ENCODE measurements around the gene ATAT1. TPM values are rescaled to one million over a fixed set of nuclear protein-coding genes. Genes with fewer than 3 reads are reported as not detected.
A peak's percentile ranks its signal among the peaks of the same experiment; 100 is the strongest.
"Not testable (repeated sequence)": the region's sequence is repeated elsewhere in the genome, so short reads cannot be mapped to it uniquely, and the experiment has no call there.

The ATAT1 gene
- total RNA-seq, 1 donor: 4.7 TPM

DNA sequence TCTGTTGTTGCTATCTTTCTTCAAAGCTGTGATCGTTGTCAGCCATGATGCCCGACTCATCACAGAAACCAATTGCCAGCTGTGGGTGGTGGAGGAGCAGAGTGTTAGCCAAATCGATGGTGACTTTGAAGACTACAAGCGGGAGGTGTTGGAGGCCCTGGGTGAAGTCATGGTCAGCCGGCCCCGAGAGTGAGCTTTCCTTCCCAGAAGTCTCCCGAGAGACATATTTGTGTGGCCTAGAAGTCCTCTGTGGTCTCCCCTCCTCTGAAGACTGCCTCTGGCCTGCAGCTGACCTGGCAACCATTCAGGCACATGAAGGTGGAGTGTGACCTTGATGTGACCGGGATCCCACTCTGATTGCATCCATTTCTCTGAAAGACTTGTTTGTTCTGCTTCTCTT, 36.2 kb upstream of the ATAT1 start:
- DNase-seq (ENCODE audit: insufficient read length, low spot score, missing footprints): no peak
- Histone ChIP-seq H3K36me3 (ENCODE audit: insufficient read depth, low read length) (peaks cover 83% of the 10 kb centered on the region), H4K20me1 (ENCODE audit: insufficient read depth, low read length) (peaks cover 13% of the 10 kb centered on the region), H2AFZ (ENCODE audit: low read length) (no peak overlapping the region), H3K27me3 (ENCODE audit: insufficient read depth, low read length) (no peaks in the 10 kb centered on the region), H3K4me3 (ENCODE audit: insufficient read depth, low read length) (no peak overlapping the region), H3K4me1 (ENCODE audit: insufficient read depth, low read length) (peaks cover 13% of the 10 kb centered on the region), H3K9me3 (ENCODE audit: low read depth, low read length) (no peaks in the 10 kb centered on the region), H3K4me2 (ENCODE audit: insufficient read depth, low read length) (no peak overlapping the region), H3K27ac (ENCODE audit: low read depth, low read length) (peak overlapping the region; percentile 65), H3K79me2 (ENCODE audit: insufficient read depth, low read length) (peaks cover 16% of the 10 kb centered on the region)
- no peak for TF ChIP-seq CTCF (IDR thresholded peaks at IDR 0.05; ENCODE audit: extremely low read depth, low read depth, low read length)

GRCh38 chr6:30591008-30591407, 35.7 kb upstream of the ATAT1 start:
- Histone ChIP-seq H3K4me2 (ENCODE audit: insufficient read depth, low read length) (no peak overlapping the region), H2AFZ (ENCODE audit: low read length) (no peak overlapping the region), H3K4me1 (ENCODE audit: insufficient read depth, low read length) (peaks cover 13% of the 10 kb centered on the region), H3K9me3 (ENCODE audit: low read depth, low read length) (no peaks in the 10 kb centered on the region), H3K27me3 (ENCODE audit: insufficient read depth, low read length) (no peaks in the 10 kb centered on the region), H3K27ac (ENCODE audit: low read depth, low read length) (peak overlapping the region; percentile 65), H3K79me2 (ENCODE audit: insufficient read depth, low read length) (peaks cover 16% of the 10 kb centered on the region), H3K4me3 (ENCODE audit: insufficient read depth, low read length) (no peak overlapping the region), H3K36me3 (ENCODE audit: insufficient read depth, low read length) (peaks cover 78% of the 10 kb centered on the region), H4K20me1 (ENCODE audit: insufficient read depth, low read length) (peaks cover 13% of the 10 kb centered on the region)
- no peak for TF ChIP-seq CTCF (IDR thresholded peaks at IDR 0.05; ENCODE audit: extremely low read depth, low read depth, low read length)
- DNase-seq (ENCODE audit: insufficient read length, low spot score, missing footprints): no peak

GRCh38 chr6:30592287-30592686, 34.4 kb upstream of the ATAT1 start:
- Histone ChIP-seq H2AFZ (ENCODE audit: low read length) (no peak overlapping the region), H3K27ac (ENCODE audit: low read depth, low read length) (no peak overlapping the region), H3K27me3 (ENCODE audit: insufficient read depth, low read length) (no peaks in the 10 kb centered on the region), H3K36me3 (ENCODE audit: insufficient read depth, low read length) (peaks cover 66% of the 10 kb centered on the region), H4K20me1 (ENCODE audit: insufficient read depth, low read length) (peaks cover 13% of the 10 kb centered on the region), H3K9me3 (ENCODE audit: low read depth, low read length) (no peaks in the 10 kb centered on the region), H3K4me1 (ENCODE audit: insufficient read depth, low read length) (peaks cover 13% of the 10 kb centered on the region), H3K79me2 (ENCODE audit: insufficient read depth, low read length) (peaks cover 16% of the 10 kb centered on the region), H3K4me2 (ENCODE audit: insufficient read depth, low read length) (no peak overlapping the region), H3K4me3 (ENCODE audit: insufficient read depth, low read length) (no peak overlapping the region)
- TF ChIP-seq CTCF (IDR thresholded peaks at IDR 0.05; ENCODE audit: extremely low read depth, low read depth, low read length): no peak
- no peak for DNase-seq (ENCODE audit: insufficient read length, low spot score, missing footprints)

- not testable (repeated sequence) for H3K4me3 ChIP-seq (ENCODE audit: insufficient read depth, low read length); H3K79me2 ChIP-seq (ENCODE audit: insufficient read depth, low read length); H3K4me1 ChIP-seq (ENCODE audit: insufficient read depth, low read length); H3K27ac ChIP-seq (ENCODE audit: low read depth, low read length); H2AFZ ChIP-seq (ENCODE audit: low read length); H4K20me1 ChIP-seq (ENCODE audit: insufficient read depth, low read length); H3K4me2 ChIP-seq (ENCODE audit: insufficient read depth, low read length); H3K9me3 ChIP-seq (ENCODE audit: low read depth, low read length); H3K27me3 ChIP-seq (ENCODE audit: insufficient read depth, low read length)
- H3K36me3 ChIP-seq (ENCODE audit: insufficient read depth, low read length): peaks cover 45% of the 10 kb centered on the region
- DNase-seq (ENCODE audit: insufficient read length, low spot score, missing footprints): peak; percentile 90
- TF ChIP-seq CTCF (IDR thresholded peaks at IDR 0.05; ENCODE audit: extremely low read depth, low read depth, low read length): peak; percentile 80
Measured at GRCh38 chr6:30597315-30598144, 29.1 kb upstream of the ATAT1 start.
